ENCODE data around the gene ZNF326. TPM values are rescaled to one million over a fixed set of nuclear protein-coding genes. Genes with fewer than 3 reads are reported as not detected.
A peak's percentile ranks its signal among the peaks of the same experiment; 100 is the strongest.

The ZNF326 gene
- total RNA-seq, 1 experiment from 2014 or later = 19.3 TPM

- Histone ChIP-seq H4K20me1 (ENCODE audit: insufficient read depth) (no peaks in the 10 kb centered on the region), H3K9me3 (ENCODE audit: control insufficient read depth in 1 of 2, insufficient read depth in 1 of 2, low read depth in 1 of 2, low read length in 2 of 2) (no peaks in the 10 kb centered on the region), H3K4me1 (ENCODE audit: control insufficient read depth in 1 of 2, insufficient read depth in 2 of 2, low read length in 2 of 2) (peaks cover 7 to 35% of the 10 kb centered on the region in 2 experiments), H3K27ac (ENCODE audit: low read depth, low read length) (no peak overlapping the region), H2AFZ (ENCODE audit: low read depth, low read length, poor library complexity, severe bottlenecking) (peak overlapping the region; percentile 15), H3K9me2 (ENCODE audit: insufficient read depth) (no peaks in the 10 kb centered on the region), H3K27me3 (ENCODE audit: insufficient read depth, low read length) (no peaks in the 10 kb centered on the region), H3K9ac (ENCODE audit: low read length) (no peak overlapping the region), H3K36me3 (ENCODE audit: control insufficient read depth in 1 of 2, insufficient read depth in 2 of 2, low read length in 2 of 2) (no peaks in the 10 kb centered on the region), H3K4me3 (replicated peaks in 1 of 2; ENCODE audit: low read depth in 1 of 2, low read length in 2 of 2) (no peak overlapping the region), H3K79me2 (ENCODE audit: insufficient read depth, low read length) (no peaks in the 10 kb centered on the region), H3K4me2 (ENCODE audit: low read length) (no peak overlapping the region)
- BruUV-seq (replicated peaks) = no TSS peak
- RAD21 ChIA-PET (ENCODE audit: low non-redundant PET in 1 of 2, low total read pairs in 2 of 2, uncharacterized antibody in 2 of 2, unreplicated experiment in 2 of 2) = no interaction called here
- no peak for TF ChIP-seq CTCF (IDR thresholded peaks at IDR 0.05 in 2 of 3, conservative IDR thresholded peaks at IDR 0.05 in 1 of 3; ENCODE audit: borderline replicate concordance in 1 of 3, insufficient read depth in 1 of 3, low read depth in 2 of 3, low read length in 2 of 3)
- TF ChIP-seq ZBTB33 (IDR thresholded peaks at IDR 0.05; ENCODE audit: extremely low read depth, insufficient replicate concordance, low read length) = no peak
- no peak for TF ChIP-seq REST (IDR thresholded peaks at IDR 0.05; ENCODE audit: low read depth)
- TF ChIP-seq SP1 (IDR thresholded peaks at IDR 0.05; ENCODE audit: low read depth) = no peak
- TF ChIP-seq ATF3 (IDR thresholded peaks at IDR 0.05) = no peak
- TF ChIP-seq POLR2A (IDR thresholded peaks at IDR 0.05; ENCODE audit: borderline replicate concordance, extremely low read depth, insufficient read depth, insufficient read length) = no peak
- TF ChIP-seq EGR1 (IDR thresholded peaks at IDR 0.05; ENCODE audit: low read depth) = no peak
- no peak for TF ChIP-seq EZH2 (IDR thresholded peaks at IDR 0.05)
- TF ChIP-seq EZH2phosphoT487 (IDR thresholded peaks at IDR 0.05; ENCODE audit: borderline replicate concordance) = no peak
- no peak for TF ChIP-seq ZNF274 (IDR thresholded peaks at IDR 0.05; ENCODE audit: low read depth, low read length)
- TF ChIP-seq MAX (IDR thresholded peaks at IDR 0.05) = no peak
- TF ChIP-seq POLR2AphosphoS5 (IDR thresholded peaks at IDR 0.05; ENCODE audit: low read depth, low read length) = no peak
- TF ChIP-seq TCF7L2 (IDR thresholded peaks at IDR 0.05; ENCODE audit: borderline replicate concordance, extremely low read depth, insufficient read depth, insufficient read length) = no peak
- TF ChIP-seq RAD21 (IDR thresholded peaks at IDR 0.05; ENCODE audit: low read depth) = no peak
- TF ChIP-seq FOSL1 (IDR thresholded peaks at IDR 0.05; ENCODE audit: low read depth) = no peak
- no peak for TF ChIP-seq SRF (IDR thresholded peaks at IDR 0.05; ENCODE audit: low read depth)
- TF ChIP-seq YY1 (IDR thresholded peaks at IDR 0.05; ENCODE audit: extremely low read depth, insufficient replicate concordance, low read depth, low read length) = no peak
- no peak for TF ChIP-seq CEBPB (IDR thresholded peaks at IDR 0.05; ENCODE audit: low read depth)
- TF ChIP-seq JUND (IDR thresholded peaks at IDR 0.05) = no peak
- ATAC-seq (no peak), DNase-seq (ENCODE audit: low read depth, low spot score) (no peak)
- intact Hi-C loops (cut with micrococcal nuclease) = no loop called here
- CTCF ChIA-PET = no interaction called here
- POLR2A ChIA-PET = no interaction called here
These were observed 44.2 kb upstream of the ZNF326 start for GRCh38 chr1:89950703-89951102.

All from HCT116 (cell line).